ENCODE measurements around the gene GPR42.
A peak's percentile ranks its signal among the peaks of the same experiment; 100 is the strongest.

The GPR42 gene, protein sequence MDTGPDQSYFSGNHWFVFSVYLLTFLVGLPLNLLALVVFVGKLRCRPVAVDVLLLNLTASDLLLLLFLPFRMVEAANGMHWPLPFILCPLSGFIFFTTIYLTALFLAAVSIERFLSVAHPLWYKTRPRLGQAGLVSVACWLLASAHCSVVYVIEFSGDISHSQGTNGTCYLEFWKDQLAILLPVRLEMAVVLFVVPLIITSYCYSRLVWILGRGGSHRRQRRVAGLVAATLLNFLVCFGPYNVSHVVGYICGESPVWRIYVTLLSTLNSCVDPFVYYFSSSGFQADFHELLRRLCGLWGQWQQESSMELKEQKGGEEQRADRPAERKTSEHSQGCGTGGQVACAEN

DNA sequence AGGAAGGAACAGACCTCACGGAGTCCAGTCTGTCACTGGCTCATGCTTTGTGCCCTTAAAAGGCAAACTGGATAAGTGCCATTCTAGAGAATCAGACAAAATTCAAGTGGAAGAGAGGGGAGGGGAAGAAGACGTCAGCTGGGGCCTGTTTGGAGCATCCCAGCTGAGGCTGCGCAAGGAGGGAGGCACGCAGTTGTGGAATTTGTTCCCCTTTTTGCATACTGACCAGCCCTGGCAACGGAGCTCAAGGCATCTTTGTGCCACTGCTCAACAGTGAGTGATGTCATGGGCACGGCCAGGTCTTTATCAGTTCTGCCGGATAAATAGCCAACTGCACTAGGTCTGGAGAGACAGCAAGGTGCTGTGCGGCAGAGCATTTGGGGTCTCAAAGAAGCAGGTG is at the start of gene GPR42:
GPR42 (plus strand) TSS at position 347 of the 400 bp plus-strand sequence. CDS start 292 bp downstream, outside the sequence.
- no peak for DNase-seq

DNA sequence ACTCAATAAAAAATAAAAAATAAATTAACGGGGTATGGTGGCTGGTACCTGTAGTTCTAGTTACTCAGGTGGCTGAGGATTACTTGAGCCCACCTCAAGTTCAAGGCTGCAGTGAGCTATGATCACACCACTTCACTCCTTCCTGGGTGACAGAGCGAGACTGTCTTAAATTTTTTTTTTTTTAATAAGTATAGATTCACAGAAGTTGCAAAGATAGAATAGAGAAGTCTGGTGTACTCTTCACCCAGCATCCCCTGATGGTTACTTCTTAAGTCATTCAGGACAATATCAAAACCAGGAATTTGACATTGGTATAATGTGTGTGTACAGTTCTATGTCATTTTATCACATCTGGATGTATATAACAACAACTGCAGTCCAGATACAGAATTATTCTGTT is 49.6 kb upstream of the GPR42 start:
- DNase-seq: no peak

DNA sequence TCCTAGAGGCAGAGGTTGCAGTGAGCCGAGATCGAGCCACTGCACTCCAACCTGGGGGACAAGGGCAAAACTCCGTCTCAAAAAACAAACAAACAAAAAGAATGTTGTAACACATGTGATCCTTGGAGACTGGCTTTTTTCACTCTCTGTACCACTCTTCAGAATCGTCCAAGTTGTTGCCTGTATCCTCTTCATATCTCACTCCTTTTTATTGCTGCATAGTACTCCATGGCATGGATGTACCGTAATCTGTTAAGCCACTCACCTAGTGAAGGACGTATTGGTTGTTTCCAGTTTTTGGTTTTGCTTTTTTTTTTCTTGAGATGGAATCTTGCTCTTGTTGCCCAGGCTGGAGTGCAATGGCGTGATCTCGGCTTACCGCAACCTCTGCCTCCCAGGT is 48.9 kb upstream of the GPR42 start:
- DNase-seq: no peak

DNA sequence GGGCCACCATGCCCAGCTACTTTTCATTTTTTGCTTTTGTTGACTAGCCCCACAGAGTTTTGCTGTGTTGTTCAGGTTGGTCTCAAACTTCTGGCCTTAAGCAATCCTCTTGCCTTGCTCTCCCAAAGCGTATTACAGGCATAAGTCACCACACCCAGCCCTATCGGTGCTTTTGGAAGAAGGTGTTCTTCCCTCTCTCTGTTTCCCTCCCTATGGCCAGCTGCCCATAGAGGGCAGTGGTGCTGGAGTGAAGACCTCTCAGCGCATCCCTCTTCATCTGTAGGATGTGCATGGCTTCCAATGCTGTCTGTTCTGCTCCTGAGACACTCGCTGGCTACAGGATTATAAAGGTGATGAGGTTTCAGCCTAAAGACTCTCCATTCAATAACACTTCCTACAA is 43.2 kb upstream of the GPR42 start:
- no peak for DNase-seq

DNA sequence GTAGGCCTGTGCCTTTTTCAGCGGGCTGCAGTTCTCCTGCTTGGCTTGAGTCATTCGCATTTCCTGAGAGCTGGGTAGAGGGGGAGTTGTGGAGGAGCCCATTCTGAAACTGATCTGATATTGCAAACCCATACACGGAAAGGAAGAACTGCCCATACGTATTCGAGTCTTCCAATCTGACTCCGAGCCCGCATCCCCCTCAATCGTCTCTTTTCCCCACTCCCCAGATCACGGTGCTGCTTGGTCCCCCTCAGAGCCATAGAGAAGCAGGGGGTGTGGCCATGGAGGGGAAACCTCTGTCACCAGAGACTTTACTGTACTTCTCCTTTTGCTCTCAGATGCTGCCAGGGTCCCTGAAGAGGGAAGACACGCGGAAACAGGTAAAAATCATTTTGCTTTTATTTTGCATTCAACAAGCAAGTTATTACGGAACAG is 42.0 kb upstream of the GPR42 start, which contains the start of gene CD22:
CD22 (plus strand) TSS at position 337 of the 435 bp plus-strand sequence. CDS start 2,854 bp downstream, outside the sequence.
- DNase-seq: no peak

DNA sequence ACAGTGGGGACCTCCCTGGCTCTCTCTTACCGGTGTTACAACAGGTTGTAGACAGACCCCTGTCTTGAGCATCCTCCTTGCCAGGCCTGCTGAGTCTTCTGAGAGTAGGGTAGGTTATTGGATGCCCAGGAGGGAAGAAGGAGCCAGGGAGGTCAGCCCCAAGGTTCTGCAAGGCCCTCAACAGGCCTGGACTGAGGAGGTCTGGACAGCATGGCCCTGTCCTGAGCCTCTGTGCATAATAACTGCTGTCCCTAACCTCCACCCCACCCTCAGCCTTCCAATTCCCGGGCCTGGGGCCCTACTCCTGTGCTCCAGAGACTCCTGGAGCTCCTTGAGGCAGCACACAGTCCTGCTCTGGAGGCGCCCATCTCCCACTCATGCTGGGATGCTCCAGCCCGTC is 41.5 kb upstream of the GPR42 start:
- no peak for DNase-seq

DNA sequence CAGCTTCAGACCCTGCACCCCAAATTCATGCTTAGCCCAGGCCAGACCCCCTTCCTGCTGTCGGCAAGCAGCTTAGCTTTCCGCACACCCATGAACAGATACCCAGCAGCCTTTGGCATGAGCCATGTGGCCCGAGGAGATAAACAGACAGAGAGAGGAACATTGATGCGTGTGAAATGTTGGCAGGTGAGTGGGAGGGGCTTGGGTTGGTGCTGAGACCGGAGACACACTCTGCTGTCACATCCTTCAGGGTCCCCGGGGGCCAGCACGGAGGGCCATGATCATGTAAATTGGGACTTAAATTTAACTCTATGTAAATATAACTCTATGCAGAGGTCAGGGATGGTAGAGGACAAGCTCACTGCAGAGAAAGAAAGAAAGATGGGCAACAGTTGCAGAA is 40.4 kb upstream of the GPR42 start:
- no peak for DNase-seq

DNA sequence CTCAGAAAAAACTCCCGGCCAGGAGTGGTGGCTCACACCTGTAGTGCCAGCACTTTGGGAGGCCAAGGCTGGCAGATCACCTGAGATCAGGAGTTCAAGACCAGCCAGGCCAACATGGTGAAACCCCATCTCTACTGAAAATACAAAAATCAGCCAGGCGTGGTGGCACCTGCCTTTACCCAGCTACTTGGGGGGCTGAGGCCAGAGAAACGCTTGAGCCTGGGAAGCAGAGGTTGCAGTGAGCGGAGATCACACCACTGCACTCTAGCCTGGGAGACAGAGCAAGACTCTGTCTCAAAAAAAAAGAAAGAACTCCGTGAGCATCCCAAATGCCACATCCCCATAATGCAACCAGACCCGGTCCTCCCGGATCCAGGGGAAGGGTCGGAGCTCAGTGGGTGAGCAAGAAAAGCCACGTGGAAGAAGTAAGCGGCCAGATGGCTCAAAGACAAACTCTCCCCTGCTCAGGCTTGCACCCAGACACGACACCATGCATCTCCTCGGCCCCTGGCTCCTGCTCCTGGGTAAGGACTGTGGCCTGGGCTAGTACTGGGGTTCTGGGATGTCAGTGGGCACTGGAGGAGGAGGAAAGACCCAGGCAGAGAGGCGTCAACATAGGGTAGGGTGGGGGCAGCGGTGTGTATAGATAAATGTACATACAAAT is 39.2 kb upstream of the GPR42 start:
- DNase-seq: no peak

DNA sequence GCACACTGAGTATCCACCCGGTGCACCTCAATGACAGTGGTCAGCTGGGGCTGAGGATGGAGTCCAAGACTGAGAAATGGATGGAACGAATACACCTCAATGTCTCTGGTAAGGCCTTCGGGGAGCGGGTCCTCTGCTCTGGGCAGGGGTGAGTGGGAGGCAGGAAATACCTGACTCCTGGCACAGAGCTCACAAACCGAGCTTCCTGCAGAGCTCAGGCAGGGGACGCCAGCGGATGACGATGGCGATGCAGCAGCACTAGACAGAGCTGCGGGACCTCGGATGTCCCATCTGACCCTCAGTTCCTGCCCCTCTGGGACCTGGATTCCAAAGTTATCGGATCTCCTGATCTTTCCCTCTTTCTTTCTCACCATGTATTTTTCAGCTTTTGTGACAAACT is 38.1 kb upstream of the GPR42 start:
- DNase-seq: no peak

DNA sequence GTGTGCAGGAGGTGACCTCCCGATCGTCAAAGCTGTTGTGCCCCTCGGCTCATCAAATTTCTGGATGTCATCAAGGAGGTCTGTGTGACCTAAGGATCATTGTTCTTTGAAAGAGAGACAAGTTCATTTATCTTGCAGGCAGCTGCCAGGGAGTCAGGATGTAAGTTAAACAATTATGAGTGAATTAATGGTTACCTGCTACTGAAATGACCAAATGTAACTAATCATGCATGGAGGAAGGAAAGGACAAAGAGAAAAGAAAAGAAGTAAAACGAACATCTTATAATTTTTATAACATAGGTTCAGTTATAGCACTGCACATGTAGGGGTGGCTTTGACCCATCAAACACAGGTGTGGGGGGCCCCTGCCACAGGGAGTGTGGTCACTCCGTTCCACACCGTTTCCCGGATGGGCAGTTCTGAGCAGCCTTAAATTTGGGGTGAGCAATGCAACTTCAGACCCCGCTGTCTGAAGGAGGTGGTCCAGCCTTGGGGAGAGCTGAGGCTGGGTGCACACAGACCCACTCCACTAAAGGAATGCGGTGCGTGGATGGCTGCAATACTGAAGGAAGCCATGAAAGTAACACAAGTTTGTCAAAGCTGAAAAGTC is 36.6 kb upstream of the GPR42 start:
- DNase-seq: no peak

DNA sequence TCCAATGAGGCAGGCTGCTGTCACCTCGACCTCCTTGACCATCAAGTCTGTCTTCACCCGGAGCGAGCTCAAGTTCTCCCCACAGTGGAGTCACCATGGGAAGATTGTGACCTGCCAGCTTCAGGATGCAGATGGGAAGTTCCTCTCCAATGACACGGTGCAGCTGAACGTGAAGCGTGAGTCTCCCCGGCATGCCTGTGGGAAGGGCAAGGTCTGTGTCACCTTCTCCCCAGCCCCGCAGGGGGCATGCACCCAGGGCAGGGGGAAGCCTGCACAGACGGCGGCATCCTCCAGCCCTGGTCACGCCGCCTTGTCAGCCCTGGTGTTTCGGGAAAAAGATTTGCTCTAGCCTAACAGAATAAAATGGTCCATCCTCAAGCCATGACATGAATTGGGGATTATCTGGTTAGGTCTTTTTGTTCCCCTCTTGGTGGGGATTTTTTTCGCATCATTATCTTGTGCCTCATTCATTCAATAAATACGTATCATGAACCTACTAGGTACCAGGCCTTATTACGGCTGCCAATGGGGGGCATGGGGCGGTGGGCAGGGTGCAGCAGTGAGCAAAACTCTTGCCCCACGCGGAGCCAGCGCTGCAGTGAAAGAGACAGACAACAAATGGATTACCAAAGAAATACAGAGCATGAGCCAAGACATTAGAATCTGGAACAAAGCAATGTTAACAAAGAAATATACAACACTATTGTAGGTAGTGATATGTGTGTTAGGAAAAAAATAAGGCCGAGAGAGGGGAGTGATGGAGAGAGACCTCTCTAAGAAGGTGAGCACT is 34.5 kb upstream of the GPR42 start:
- no peak for DNase-seq

DNA sequence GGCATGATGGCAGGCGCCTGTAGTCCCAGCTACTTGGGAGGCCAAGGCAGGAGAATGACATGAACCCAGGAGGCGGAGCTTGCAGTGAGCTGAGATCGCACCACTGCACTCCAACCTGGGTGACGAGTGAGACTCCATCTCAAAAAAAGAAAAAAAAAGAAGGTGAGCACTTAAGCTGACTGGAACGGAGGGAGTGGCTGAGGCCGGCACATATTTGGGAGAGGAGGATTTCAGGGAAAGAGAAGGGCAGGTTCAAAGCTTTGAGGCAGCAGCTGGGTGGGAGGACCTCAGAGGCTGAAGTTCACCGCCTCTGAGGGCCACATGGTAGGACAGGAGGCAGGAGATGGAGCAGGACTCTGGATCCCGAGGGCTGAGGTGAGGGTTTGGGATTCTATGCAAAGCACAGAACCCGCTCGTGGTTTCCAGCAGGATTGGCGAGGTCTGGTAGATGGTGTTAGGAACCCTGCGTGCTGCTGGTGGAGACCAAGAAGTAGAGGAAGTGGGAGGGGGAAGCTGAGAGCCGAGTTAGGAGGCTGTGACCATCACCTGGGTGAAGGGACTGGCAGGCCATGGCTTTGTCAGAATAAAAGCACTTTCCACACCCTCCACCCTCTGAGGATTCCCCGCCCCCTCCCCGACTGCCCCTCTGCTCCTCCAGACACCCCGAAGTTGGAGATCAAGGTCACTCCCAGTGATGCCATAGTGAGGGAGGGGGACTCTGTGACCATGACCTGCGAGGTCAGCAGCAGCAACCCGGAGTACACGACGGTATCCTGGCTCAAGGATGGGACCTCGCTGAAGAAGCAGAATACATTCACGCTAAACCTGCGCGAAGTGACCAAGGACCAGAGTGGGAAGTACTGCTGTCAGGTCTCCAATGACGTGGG is 33.5 kb upstream of the GPR42 start:
- DNase-seq: no peak

DNA sequence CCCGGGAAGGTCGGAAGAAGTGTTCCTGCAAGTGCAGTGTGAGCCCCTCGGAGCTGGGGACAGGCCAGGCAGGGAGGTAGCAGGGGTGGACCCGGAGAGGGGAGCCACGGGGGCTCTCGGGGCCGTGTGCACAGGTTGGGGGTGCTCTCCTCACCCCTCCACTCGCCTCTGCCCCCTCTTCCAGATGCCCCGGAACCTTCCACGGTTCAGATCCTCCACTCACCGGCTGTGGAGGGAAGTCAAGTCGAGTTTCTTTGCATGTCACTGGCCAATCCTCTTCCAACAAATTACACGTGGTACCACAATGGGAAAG is 32.9 kb upstream of the GPR42 start:
- DNase-seq: no peak

DNA sequence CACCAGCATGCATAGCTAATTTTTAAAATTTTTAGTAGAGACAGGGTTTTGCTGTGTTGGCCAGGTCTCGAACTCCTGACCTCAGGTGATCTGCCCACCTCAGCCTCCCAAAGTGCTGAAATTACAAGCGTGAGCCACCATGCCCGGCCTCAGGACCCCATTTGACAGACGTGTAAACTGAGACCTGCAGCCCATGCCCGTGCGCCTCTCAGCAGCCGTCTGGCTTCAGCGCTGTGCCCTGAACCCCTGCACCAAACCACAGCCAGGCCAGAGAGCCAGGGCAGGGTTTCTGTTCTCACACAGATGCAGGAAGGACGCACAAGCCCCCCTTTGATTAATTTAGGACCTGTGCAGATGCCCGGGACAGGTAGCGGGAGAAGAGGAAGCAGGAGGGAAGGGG is 30.4 kb upstream of the GPR42 start:
- no peak for DNase-seq

DNA sequence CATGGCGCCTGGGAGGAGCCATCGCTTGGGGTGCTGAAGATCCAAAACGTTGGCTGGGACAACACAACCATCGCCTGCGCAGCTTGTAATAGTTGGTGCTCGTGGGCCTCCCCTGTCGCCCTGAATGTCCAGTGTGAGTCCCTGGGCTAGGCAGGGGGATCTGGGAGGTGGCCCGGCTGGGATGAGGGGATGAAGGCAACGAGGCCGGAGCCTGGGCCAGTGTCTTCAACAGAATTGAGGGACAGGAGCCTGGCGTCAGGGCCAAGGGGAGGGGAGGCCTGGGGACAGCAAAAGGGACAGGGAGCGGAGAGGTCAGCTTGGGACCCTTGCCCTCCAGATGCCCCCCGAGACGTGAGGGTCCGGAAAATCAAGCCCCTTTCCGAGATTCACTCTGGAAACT is 29.9 kb upstream of the GPR42 start:
- DNase-seq: no peak

DNA sequence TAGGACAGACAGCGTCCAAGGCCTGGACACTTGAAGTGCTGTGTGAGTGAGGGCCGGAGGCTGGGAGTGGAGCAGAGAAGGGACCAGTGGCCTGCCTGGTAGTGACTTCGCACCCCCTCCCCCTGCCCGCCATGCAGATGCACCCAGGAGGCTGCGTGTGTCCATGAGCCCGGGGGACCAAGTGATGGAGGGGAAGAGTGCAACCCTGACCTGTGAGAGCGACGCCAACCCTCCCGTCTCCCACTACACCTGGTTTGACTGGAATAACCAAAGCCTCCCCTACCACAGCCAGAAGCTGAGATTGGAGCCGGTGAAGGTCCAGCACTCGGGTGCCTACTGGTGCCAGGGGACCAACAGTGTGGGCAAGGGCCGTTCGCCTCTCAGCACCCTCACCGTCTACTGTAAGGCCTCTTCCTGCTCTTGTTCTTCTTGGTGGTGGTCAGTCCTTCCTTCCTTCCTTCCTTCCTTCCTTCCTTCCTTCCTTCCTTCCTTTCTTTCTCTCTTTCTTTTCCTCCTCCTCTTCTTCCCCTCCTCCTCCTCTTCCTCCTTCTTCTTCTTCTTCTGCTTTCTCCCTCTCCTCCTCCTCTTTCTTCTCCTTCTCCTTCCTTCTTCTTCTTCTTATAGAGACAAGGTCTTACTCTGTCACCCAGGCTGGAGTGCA is 29.2 kb upstream of the GPR42 start:
- no peak for DNase-seq

DNA sequence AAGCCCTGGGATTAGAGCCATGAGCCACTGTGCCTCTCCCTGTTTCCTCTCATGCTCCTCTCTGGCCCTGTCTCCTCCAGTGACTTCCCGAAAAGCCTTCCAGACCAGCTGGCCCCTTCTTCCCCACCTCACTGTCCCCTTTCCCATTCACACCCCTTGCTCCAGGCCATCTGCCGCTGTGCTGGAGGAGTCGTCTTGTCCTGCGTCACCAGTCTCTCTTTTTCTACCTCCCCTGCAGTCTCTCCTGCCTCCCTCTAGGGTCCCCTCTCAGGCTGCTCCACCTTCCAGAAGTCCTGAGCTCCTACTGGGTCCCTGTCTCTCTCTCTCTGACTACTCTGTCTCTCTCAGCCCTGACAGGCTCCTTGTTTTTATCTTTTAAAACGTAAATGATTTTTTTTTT is 28.4 kb upstream of the GPR42 start:
- DNase-seq: peak; percentile 85

DNA sequence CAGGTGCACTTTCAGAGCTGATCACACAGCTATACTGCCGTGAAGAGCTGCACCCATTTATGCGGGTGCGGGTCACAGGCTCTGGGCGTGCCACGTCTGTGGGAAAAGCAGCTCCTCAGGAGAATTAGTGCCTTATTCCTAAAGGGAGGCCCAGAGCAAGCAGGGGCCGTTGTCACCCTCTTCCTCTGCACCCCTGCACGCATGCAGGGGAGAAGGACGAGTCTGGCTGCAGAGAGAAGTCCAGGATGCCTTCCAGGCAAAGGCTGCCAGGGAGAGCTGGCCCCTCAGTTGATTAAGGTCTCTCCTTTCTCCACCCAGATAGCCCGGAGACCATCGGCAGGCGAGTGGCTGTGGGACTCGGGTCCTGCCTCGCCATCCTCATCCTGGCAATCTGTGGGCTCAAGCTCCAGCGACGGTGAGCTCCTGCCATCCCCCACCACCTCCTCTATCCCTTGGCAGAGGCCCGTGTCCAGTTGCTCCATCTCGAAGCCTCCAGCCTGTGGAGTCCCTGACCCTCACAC is 26.3 kb upstream of the GPR42 start:
- no peak for DNase-seq

DNA sequence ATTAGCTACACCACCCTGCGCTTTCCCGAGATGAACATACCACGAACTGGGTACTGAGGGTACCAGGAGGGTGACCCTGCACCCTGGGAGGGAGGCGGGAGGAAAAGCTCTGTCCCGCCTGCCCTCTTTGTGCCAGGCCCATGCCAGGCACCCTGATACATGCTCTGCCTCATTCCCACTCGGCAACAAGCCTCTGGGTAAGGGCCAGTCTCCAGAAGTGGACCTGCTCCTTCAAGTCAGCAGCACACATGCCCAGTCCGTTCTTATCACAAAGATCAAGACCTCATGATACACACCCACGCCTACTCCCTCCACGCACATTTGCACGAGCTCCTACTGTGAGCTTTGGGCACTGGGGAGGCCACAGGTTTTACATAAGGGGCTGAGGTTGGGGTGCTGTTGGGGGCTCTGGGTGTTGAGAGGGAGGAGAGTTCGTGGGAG is 25.2 kb upstream of the GPR42 start:
- DNase-seq: no peak

DNA sequence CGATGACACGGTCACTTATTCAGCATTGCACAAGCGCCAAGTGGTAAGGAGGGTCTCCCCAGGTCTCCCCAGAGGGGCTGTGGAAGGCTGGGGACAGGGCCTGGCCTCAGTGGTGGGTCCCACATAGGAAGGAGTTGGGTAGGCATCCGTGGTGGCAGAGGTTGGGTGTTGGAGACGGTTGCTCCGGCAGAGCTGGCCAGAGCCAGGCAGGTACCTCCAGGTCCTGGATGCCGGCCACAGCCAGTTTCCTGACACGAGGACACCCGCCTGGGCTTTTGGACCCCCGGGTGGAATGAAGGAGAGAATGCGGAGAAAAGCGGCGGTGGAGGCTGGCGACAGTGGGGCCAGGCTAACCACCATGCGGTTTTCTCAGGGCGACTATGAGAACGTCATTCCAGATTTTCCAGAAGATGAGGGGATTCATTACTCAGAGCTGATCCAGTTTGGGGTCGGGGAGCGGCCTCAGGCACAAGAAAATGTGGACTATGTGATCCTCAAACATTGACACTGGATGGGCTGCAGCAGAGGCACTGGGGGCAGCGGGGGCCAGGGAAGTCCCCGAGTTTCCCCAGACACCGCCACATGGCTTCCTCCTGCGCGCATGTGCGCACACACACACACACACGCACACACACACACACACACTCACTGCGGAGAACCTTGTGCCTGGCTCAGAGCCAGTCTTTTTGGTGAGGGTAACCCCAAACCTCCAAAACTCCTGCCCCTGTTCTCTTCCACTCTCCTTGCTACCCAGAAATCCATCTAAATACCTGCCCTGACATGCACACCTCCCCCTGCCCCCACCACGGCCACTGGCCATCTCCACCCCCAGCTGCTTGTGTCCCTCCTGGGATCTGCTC is 24.4 kb upstream of the GPR42 start:
- DNase-seq: no peak
